ENCODE results near the gene INSIG2.

Gene INSIG2

DNA sequence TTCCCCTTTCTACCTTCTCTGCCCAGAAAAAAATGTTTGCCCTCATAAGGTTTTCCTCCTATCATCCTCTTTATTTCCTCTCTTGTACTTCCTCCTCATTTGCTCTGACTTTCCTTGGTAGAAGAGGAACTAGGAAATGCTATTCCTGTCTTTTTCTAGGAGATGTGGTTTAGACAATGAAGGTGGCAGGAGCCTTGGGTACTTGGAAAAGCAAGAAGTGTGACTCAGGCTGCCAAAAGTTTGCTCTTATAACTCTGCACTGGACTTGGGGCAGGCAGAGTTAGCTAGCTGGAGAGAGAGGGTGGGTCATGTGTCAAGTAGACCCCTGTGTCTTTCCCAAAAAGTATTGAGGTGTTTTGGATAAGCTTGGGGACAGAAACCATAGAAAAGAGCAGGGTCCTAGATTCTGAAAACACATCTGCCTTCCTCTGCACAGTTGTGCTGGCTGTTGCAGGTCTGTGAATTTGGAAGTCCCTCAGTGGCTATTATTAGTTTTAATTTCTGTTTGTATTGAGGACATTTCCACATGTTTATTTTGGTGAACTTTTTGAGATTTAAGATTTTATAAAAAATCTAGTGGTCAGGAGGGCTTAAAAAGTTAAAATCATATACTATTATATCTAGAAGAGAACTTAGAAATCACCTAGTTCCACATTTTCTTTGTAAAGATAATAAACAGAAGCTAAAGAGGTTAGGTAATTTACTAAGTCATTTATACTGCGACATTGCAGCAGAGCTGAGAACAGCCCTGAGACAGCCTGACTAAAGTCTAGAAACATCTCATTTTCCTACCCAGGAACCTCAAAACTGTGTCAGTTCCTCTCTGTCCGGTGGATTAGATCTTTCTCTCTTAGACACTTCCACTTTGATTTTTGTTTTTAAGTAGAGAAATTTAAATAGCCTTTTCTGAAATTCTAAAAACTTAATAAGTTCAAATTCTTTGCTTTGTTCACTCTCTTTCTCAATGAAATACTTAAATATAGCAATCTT lies 16.0 kb downstream of the INSIG2 start:
- no peak overlapping the region for H3K9ac ChIP-seq
- H3K4me3 ChIP-seq (IDR thresholded peaks at IDR 0.05; ENCODE audit: insufficient read depth, low read depth, low read length): no peak overlapping the region
- H4K20me1 ChIP-seq (ENCODE audit: insufficient read depth): no peaks in the 10 kb centered on the region
- TF ChIP-seq, protein P1, sequence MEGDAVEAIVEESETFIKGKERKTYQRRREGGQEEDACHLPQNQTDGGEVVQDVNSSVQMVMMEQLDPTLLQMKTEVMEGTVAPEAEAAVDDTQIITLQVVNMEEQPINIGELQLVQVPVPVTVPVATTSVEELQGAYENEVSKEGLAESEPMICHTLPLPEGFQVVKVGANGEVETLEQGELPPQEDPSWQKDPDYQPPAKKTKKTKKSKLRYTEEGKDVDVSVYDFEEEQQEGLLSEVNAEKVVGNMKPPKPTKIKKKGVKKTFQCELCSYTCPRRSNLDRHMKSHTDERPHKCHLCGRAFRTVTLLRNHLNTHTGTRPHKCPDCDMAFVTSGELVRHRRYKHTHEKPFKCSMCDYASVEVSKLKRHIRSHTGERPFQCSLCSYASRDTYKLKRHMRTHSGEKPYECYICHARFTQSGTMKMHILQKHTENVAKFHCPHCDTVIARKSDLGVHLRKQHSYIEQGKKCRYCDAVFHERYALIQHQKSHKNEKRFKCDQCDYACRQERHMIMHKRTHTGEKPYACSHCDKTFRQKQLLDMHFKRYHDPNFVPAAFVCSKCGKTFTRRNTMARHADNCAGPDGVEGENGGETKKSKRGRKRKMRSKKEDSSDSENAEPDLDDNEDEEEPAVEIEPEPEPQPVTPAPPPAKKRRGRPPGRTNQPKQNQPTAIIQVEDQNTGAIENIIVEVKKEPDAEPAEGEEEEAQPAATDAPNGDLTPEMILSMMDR (conservative IDR thresholded peaks at IDR 0.05; ENCODE audit: low read depth, low read length): no peak
- no peaks in the 10 kb centered on the region for H3K79me2 ChIP-seq (ENCODE audit: insufficient read depth, low read depth)
- H3K4me1 ChIP-seq (ENCODE audit: low read depth, poor library complexity, severe bottlenecking): no peaks in the 10 kb centered on the region
- H3K4me2 ChIP-seq: no peak overlapping the region
- no peak overlapping the region for H2AFZ ChIP-seq (ENCODE audit: low read depth)
- no peaks in the 10 kb centered on the region for H3K27me3 ChIP-seq (ENCODE audit: insufficient read depth, low read depth)
- H3K36me3 ChIP-seq (ENCODE audit: insufficient read depth): no peaks in the 10 kb centered on the region
- no peak overlapping the region for H3K27ac ChIP-seq

- TF ChIP-seq, protein P1 (conservative IDR thresholded peaks at IDR 0.05; ENCODE audit: low read depth, low read length): no peak
- H3K27me3 ChIP-seq (ENCODE audit: insufficient read depth, low read depth): no peaks in the 10 kb centered on the region
- H3K9ac ChIP-seq: no peak overlapping the region
- no peaks in the 10 kb centered on the region for H3K36me3 ChIP-seq (ENCODE audit: insufficient read depth)
- no peak overlapping the region for H3K4me2 ChIP-seq
- no peaks in the 10 kb centered on the region for H3K4me1 ChIP-seq (ENCODE audit: low read depth, poor library complexity, severe bottlenecking)
- H3K4me3 ChIP-seq (IDR thresholded peaks at IDR 0.05; ENCODE audit: insufficient read depth, low read depth, low read length): no peak overlapping the region
- no peaks in the 10 kb centered on the region for H4K20me1 ChIP-seq (ENCODE audit: insufficient read depth)
- H3K79me2 ChIP-seq (ENCODE audit: insufficient read depth, low read depth): no peaks in the 10 kb centered on the region
- H2AFZ ChIP-seq (ENCODE audit: low read depth): no peak overlapping the region
- H3K27ac ChIP-seq: no peak overlapping the region
These were observed 17.2 kb downstream of the INSIG2 start for GRCh38 chr2:118105497-118105896.

GRCh38 chr2:118106926-118107325 lies 18.7 kb downstream of the INSIG2 start:
- no peaks in the 10 kb centered on the region for H3K27me3 ChIP-seq (ENCODE audit: insufficient read depth, low read depth)
- no peaks in the 10 kb centered on the region for H4K20me1 ChIP-seq (ENCODE audit: insufficient read depth)
- no peak overlapping the region for H3K9ac ChIP-seq
- H2AFZ ChIP-seq (ENCODE audit: low read depth): no peak overlapping the region
- no peaks in the 10 kb centered on the region for H3K36me3 ChIP-seq (ENCODE audit: insufficient read depth)
- no peak overlapping the region for H3K4me2 ChIP-seq
- H3K4me1 ChIP-seq (ENCODE audit: low read depth, poor library complexity, severe bottlenecking): no peaks in the 10 kb centered on the region
- H3K79me2 ChIP-seq (ENCODE audit: insufficient read depth, low read depth): no peaks in the 10 kb centered on the region
- no peak overlapping the region for H3K4me3 ChIP-seq (IDR thresholded peaks at IDR 0.05; ENCODE audit: insufficient read depth, low read depth, low read length)
- TF ChIP-seq, protein P1 (conservative IDR thresholded peaks at IDR 0.05; ENCODE audit: low read depth, low read length): no peak
- H3K27ac ChIP-seq: no peak overlapping the region

- H3K27ac ChIP-seq: no peak overlapping the region
- no peaks in the 10 kb centered on the region for H3K27me3 ChIP-seq (ENCODE audit: insufficient read depth, low read depth)
- no peaks in the 10 kb centered on the region for H3K4me1 ChIP-seq (ENCODE audit: low read depth, poor library complexity, severe bottlenecking)
- no peak overlapping the region for H3K9ac ChIP-seq
- H2AFZ ChIP-seq (ENCODE audit: low read depth): no peak overlapping the region
- H3K79me2 ChIP-seq (ENCODE audit: insufficient read depth, low read depth): no peaks in the 10 kb centered on the region
- TF ChIP-seq, protein P1 (conservative IDR thresholded peaks at IDR 0.05; ENCODE audit: low read depth, low read length): no peak
- no peak overlapping the region for H3K4me2 ChIP-seq
- H3K36me3 ChIP-seq (ENCODE audit: insufficient read depth): no peaks in the 10 kb centered on the region
- no peak overlapping the region for H3K4me3 ChIP-seq (IDR thresholded peaks at IDR 0.05; ENCODE audit: insufficient read depth, low read depth, low read length)
- H4K20me1 ChIP-seq (ENCODE audit: insufficient read depth): no peaks in the 10 kb centered on the region
These were observed 22.0 kb downstream of the INSIG2 start for GRCh38 chr2:118110310-118110709.
